Measurements from ENCODE around the gene GPX8. TPM values are rescaled to one million over a fixed set of nuclear protein-coding genes. Genes with fewer than 3 reads are reported as not detected.

Gene GPX8
- total and polyA plus RNA-seq, 9 of the 15 experiments (the other 6 are each of a cell fraction or from before 2014, with no cell fraction given): 0.62 to 1.8 (median 1.2) TPM

- Histone ChIP-seq H2AFZ (ENCODE audit: low read depth, low read length) (no peak overlapping the region), H3K4me3 (no peak overlapping the region), H3K9me1 (ENCODE audit: control insufficient read depth, insufficient read depth, low read length) (no peaks in the 10 kb centered on the region), H3K9ac (ENCODE audit: insufficient read depth in 1 of 2, low read depth in 2 of 2, low read length in 2 of 2) (no peak overlapping the region), H3K4me1 (replicated peaks in 1 of 2; ENCODE audit: control insufficient read depth in 2 of 2, insufficient read depth in 2 of 2, low read length in 2 of 2) (peaks cover 6 to 15% of the 10 kb centered on the region in 2 experiments), H3K36me3 (ENCODE audit: control insufficient read depth, insufficient read depth, low read length) (no peaks in the 10 kb centered on the region), H3K9me3 (replicated peaks; ENCODE audit: control insufficient read depth, insufficient read depth, low read depth, low read length) (no peaks in the 10 kb centered on the region), H3K27me3 (ENCODE audit: control insufficient read depth in 2 of 2, insufficient read depth in 2 of 2, low read length in 2 of 2) (no peaks in the 10 kb centered on the region), H3K4me2 (ENCODE audit: insufficient read depth, low read length) (no peak overlapping the region), H4K20me1 (replicated peaks; ENCODE audit: control insufficient read depth, insufficient read depth, low read length) (no peaks in the 10 kb centered on the region), H3K79me2 (ENCODE audit: control insufficient read depth, insufficient read depth, low read length) (no peaks in the 10 kb centered on the region), H3K27ac (ENCODE audit: extremely low read depth, low read depth, low read length) (no peak overlapping the region)
- FAIRE-seq (no peak), ATAC-seq (no peak), DNase-seq (ENCODE audit: extremely low read depth in 1 of 4, low spot score in 3 of 4) (no peak)
- TF ChIP-seq ZNF696 (CRISPR knock-in tag; conservative IDR thresholded peaks at IDR 0.05) (no peak), PTBP1 (IDR thresholded peaks at IDR 0.05; ENCODE audit: low read depth, low read length) (no peak), CBX5 (IDR thresholded peaks at IDR 0.05; ENCODE audit: borderline replicate concordance, low read depth) (no peak), BHLHE40 (IDR thresholded peaks at IDR 0.05; ENCODE audit: low read length) (no peak), CGGBP1 (CRISPR knock-in tag; IDR thresholded peaks at IDR 0.05) (no peak), XRCC3 (IDR thresholded peaks at IDR 0.05) (no peak)
- intact Hi-C loops (cut with micrococcal nuclease): no loop called here
- POLR2A ChIA-PET: no interaction called here
- BruUV-seq (replicated peaks): no TSS peak
- in situ Hi-C loops (cut with MboI): no loop called here
- CTCF ChIA-PET (ENCODE audit: low intra/inter-chr PET ratio): no interaction called here
- WGBS (ENCODE audit: insufficient coverage, low coverage, missing lambda C conversion rate): 6% methylated on average over 1 of the region's 1 CpG
Measured at GRCh38 chr5:55180016-55180415, 20.0 kb downstream of the GPX8 start.

DNA sequence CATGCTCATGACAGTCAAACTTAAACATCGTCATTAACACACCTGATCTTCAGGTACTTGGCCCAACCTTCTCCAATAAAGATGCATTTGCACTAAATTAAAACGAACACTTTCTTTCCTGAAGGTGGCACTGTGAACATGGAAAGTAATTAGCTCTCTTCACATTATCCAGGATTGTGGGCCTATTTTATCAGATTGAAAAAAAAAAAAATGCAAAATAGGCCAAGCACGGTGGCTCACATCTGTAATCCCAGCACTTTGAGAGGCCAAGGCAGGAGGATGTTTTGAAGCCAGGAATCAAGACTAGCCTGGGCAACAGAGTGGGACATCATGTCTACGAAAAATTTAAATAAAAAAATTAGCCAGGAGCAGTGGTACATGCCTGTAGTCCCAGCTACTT is 27.4 kb downstream of the GPX8 start:
- ATAC-seq (peak; percentile 70), DNase-seq (ENCODE audit: extremely low read depth in 1 of 4, low spot score in 3 of 4) (peak in 2 of 4 experiments; percentile 37 to 38), FAIRE-seq (peak; percentile 76)
- TF ChIP-seq, protein P1, sequence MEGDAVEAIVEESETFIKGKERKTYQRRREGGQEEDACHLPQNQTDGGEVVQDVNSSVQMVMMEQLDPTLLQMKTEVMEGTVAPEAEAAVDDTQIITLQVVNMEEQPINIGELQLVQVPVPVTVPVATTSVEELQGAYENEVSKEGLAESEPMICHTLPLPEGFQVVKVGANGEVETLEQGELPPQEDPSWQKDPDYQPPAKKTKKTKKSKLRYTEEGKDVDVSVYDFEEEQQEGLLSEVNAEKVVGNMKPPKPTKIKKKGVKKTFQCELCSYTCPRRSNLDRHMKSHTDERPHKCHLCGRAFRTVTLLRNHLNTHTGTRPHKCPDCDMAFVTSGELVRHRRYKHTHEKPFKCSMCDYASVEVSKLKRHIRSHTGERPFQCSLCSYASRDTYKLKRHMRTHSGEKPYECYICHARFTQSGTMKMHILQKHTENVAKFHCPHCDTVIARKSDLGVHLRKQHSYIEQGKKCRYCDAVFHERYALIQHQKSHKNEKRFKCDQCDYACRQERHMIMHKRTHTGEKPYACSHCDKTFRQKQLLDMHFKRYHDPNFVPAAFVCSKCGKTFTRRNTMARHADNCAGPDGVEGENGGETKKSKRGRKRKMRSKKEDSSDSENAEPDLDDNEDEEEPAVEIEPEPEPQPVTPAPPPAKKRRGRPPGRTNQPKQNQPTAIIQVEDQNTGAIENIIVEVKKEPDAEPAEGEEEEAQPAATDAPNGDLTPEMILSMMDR (IDR thresholded peaks at IDR 0.05 in 2 of 3, conservative IDR thresholded peaks at IDR 0.05 in 1 of 3; ENCODE audit: insufficient read depth in 2 of 3, low read depth in 1 of 3, low read length in 3 of 3): peak; percentile 3 to 54 (median 40); a peak in 3 of 6 replicates
- TF ChIP-seq ZNF384 (IDR thresholded peaks at IDR 0.05; ENCODE audit: low read depth, low read length) (peak; percentile 79; the same call in 1 of the 2 replicates), ZNF41 (CRISPR knock-in tag; conservative IDR thresholded peaks at IDR 0.05) (no peak), RAD21 (CRISPR knock-in tag; conservative IDR thresholded peaks at IDR 0.05 in 1 of 2, IDR thresholded peaks at IDR 0.05 in 1 of 2) (peak; percentile 29 to 52; a peak in 3 of 4 replicates)
- no peak overlapping the region for H2AFZ ChIP-seq (ENCODE audit: low read depth, low read length)
- no peak overlapping the region for H3K9ac ChIP-seq (ENCODE audit: insufficient read depth in 1 of 2, low read depth in 2 of 2, low read length in 2 of 2)
- no peaks in the 10 kb centered on the region for H3K36me3 ChIP-seq (ENCODE audit: control insufficient read depth, insufficient read depth, low read length)
- H3K4me3 ChIP-seq: no peak overlapping the region
- BruUV-seq (replicated peaks): no TSS peak
- 13% methylated on average over 4 of the region's 4 CpGs for WGBS (ENCODE audit: insufficient coverage, low coverage, missing lambda C conversion rate)
- no peaks in the 10 kb centered on the region; a peak in 1 of 5 replicates for H3K4me1 ChIP-seq (replicated peaks in 1 of 2; ENCODE audit: control insufficient read depth in 2 of 2, insufficient read depth in 2 of 2, low read length in 2 of 2)
- no peaks in the 10 kb centered on the region for H3K9me1 ChIP-seq (ENCODE audit: control insufficient read depth, insufficient read depth, low read length)
- H3K9me3 ChIP-seq (replicated peaks; ENCODE audit: control insufficient read depth, insufficient read depth, low read depth, low read length): no peaks in the 10 kb centered on the region
- no peaks in the 10 kb centered on the region for H3K79me2 ChIP-seq (ENCODE audit: control insufficient read depth, insufficient read depth, low read length)
- intact Hi-C loops (cut with micrococcal nuclease): no loop called here
- H3K27ac ChIP-seq (ENCODE audit: extremely low read depth, low read depth, low read length): no peak overlapping the region
- H4K20me1 ChIP-seq (replicated peaks; ENCODE audit: control insufficient read depth, insufficient read depth, low read length): no peaks in the 10 kb centered on the region
- no peak overlapping the region for H3K4me2 ChIP-seq (ENCODE audit: insufficient read depth, low read length)
- ChIA-PET CTCF (ENCODE audit: low intra/inter-chr PET ratio) (no interaction called here), POLR2A (interaction anchor here (0.7 to 0.8 kb wide), 2 partner anchors 11 to 13 kb away, joined by 3 to 4 read pairs; no protein-coding TSS in a partner anchor)
- peaks cover 1 to 17% of the 10 kb centered on the region in 2 experiments; a peak in 2 of 5 replicates for H3K27me3 ChIP-seq (ENCODE audit: control insufficient read depth in 2 of 2, insufficient read depth in 2 of 2, low read length in 2 of 2)
- in situ Hi-C loops (cut with MboI): no loop called here
